GM12891 (cell line): ENCODE results near the gene NCKAP5.

Source experiments
- PAX5 ChIP-seq: IDR thresholded peaks from 2 replicates; pipeline ENCODE4 v1.6.1; 2011; ENCODE audit warnings: low read length, moderate library complexity, mild to moderate bottlenecking; ENCODE audit not compliant: insufficient read depth, severe bottlenecking
- POLR2A ChIP-seq: IDR thresholded peaks from 2 replicates; pipeline ENCODE4 v1.6.1; 2011; ENCODE audit warnings: low read depth, low read length, control low read depth
- POLR2AphosphoS5 ChIP-seq: IDR thresholded peaks from 2 replicates; pipeline ENCODE4 v1.6.1; 2011; ENCODE audit warnings: low read depth, low read length, control low read depth
- POU2F2 ChIP-seq: IDR thresholded peaks from 2 replicates; pipeline ENCODE4 v1.6.1; 2011; ENCODE audit warnings: low read depth, mild to moderate bottlenecking, control low read depth, low read length, moderate library complexity
- SPI1 ChIP-seq: IDR thresholded peaks from 2 replicates; pipeline ENCODE4 v1.6.1; 2011; ENCODE audit warnings: low read depth, low read length, control low read depth
- TAF1 ChIP-seq: IDR thresholded peaks from 2 replicates; pipeline ENCODE4 v1.6.1; 2011; ENCODE audit warnings: low read depth, low read length, control low read depth

- no peak for TF ChIP-seq POLR2A
- no peak for TF ChIP-seq TAF1
- TF ChIP-seq POLR2AphosphoS5 = no peak
- no peak for TF ChIP-seq SPI1
- TF ChIP-seq PAX5 = no peak
- TF ChIP-seq POU2F2 = no peak
These were observed 487.4 kb downstream of the NCKAP5 start for GRCh38 chr2:133080822-133081221.
